Epithelial cell of esophagus (primary cell): ENCODE results near the gene DOCK3.

Source experiments
- DNase-seq: peaks from one replicate; pipeline ENCODE4 v3.0.0; 2010; ENCODE audit warnings: low read depth
- H3K4me3 ChIP-seq: 2 replicates; pipeline ENCODE4 v1.5.1; 2011; ENCODE audit warnings: mild to moderate bottlenecking, low read length, control low read depth
- TF ChIP-seq, protein P1 (sequence below): IDR thresholded peaks from 2 replicates; pipeline ENCODE4 v1.5.1; 2011; ENCODE audit warnings: low read depth, mild to moderate bottlenecking, low read length, control low read depth, inconsistent platforms; ENCODE audit not compliant: insufficient read depth; ENCODE audit errors: missing control alignments

Gene DOCK3

DNA sequence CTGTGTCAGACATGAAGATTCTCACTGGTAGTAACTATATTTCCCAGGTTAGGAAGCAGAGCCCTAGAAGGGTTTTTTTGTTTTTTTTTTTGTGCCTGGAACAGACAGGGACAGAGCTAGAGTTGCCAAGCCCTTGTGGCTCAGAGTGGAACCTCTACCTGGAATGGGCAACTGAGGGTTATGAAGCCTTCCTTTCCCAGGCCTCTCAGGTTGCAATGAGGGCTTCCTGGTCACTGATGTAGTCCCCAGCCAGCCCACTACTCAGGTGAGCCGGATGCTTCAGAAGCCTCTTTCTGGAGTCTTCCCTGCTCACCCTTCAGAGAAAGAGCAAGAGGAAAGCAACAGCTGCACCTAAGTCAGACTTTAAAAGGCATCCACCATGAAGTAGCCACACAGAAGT lies 661.5 kb downstream of the DOCK3 start:
- TF ChIP-seq, protein P1, sequence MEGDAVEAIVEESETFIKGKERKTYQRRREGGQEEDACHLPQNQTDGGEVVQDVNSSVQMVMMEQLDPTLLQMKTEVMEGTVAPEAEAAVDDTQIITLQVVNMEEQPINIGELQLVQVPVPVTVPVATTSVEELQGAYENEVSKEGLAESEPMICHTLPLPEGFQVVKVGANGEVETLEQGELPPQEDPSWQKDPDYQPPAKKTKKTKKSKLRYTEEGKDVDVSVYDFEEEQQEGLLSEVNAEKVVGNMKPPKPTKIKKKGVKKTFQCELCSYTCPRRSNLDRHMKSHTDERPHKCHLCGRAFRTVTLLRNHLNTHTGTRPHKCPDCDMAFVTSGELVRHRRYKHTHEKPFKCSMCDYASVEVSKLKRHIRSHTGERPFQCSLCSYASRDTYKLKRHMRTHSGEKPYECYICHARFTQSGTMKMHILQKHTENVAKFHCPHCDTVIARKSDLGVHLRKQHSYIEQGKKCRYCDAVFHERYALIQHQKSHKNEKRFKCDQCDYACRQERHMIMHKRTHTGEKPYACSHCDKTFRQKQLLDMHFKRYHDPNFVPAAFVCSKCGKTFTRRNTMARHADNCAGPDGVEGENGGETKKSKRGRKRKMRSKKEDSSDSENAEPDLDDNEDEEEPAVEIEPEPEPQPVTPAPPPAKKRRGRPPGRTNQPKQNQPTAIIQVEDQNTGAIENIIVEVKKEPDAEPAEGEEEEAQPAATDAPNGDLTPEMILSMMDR, result no peak
- no peak for DNase-seq
- no peak overlapping the region for H3K4me3 ChIP-seq

GRCh38 chr3:51337666-51338065 lies 662.9 kb downstream of the DOCK3 start:
- DNase-seq, result no peak
- TF ChIP-seq, protein P1, result no peak
- no peak overlapping the region for H3K4me3 ChIP-seq

DNA sequence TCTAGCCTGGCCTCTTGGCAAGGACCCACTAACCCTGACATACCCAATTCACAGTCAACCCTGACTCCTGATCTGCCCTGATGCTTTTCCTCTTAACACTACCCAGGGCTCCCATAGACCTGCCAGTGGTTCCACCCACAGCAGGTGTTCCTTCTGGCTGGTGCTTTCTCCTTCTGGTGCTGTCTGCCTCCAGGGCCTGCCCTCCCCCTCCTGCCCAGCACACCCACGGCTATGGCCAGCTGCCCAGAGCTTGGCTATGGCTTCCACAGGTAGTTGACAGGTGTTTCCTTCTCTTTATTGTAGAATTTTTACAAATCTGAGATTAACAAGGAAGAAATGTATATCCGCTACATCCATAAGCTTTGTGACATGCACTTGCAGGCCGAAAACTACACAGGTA lies 663.9 kb downstream of the DOCK3 start:
- no peak for DNase-seq
- TF ChIP-seq, protein P1, result no peak
- H3K4me3 ChIP-seq, result no peak overlapping the region

- peak; percentile 91 for DNase-seq
- no peak overlapping the region for H3K4me3 ChIP-seq
- TF ChIP-seq, protein P1, result no peak
Measured at GRCh38 chr3:51340013-51340829, 665.5 kb downstream of the DOCK3 start.

DNA sequence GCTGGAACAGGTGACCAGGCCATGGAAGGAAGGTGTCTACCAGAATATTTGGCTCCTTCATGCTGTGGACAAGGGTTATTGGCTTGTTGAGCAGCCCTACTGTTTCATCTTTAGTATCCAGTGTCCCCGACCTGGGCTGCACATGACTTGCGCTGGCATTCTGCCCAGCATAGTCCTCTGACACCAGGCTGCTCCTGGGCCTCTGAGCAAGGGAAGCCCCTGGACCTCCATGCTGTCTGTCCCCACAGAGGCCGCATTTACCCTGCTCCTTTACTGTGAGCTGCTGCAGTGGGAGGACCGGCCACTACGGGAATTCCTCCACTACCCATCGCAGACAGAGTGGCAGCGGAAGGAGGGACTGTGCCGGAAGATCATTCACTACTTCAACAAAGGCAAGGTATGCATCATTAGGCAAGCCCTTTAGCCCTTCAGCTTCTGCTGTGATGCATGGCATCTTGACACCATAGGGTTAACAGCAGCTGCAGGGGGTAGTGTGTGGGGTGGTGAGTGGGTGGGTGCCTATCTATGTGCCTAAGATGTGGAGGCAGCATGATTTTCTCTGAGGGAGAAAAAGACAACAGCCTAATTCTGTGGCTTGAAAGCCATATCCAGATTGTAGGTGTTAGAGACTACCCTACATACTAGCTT lies 666.4 kb downstream of the DOCK3 start:
- peak; percentile 8 for DNase-seq
- H3K4me3 ChIP-seq, result no peak overlapping the region
- TF ChIP-seq, protein P1, result no peak

GRCh38 chr3:51343918-51344687 lies 669.4 kb downstream of the DOCK3 start:
- H3K4me3 ChIP-seq, result no peak overlapping the region
- TF ChIP-seq, protein P1, result no peak
- peak; percentile 87 for DNase-seq
